Measurements from ENCODE around the gene RAB11FIP4. TPM values are rescaled to one million over a fixed set of nuclear protein-coding genes. Genes with fewer than 3 reads are reported as not detected.

The RAB11FIP4 gene
- total and polyA plus RNA-seq, 10 of the 15 experiments (the other 5 are each of a cell fraction or from before 2014, with no cell fraction given): 1.4 to 27.0 (median 17.6) TPM

GRCh38 chr17:31549525-31550388 lies 158.3 kb downstream of the RAB11FIP4 start (continued):
- no peak for TF ChIP-seq ZNF592 (IDR thresholded peaks at IDR 0.05)
- TF ChIP-seq KAT2A (conservative IDR thresholded peaks at IDR 0.05; ENCODE audit: control insufficient read depth, low read depth, low read length): no peak
- no peak for TF ChIP-seq SMAD1 (IDR thresholded peaks at IDR 0.05; ENCODE audit: low read depth, partially characterized antibody)
- TF ChIP-seq CTCF (IDR thresholded peaks at IDR 0.05 in 2 of 3, conservative IDR thresholded peaks at IDR 0.05 in 1 of 3; ENCODE audit: control insufficient read depth in 2 of 3, extremely low read depth in 1 of 3, insufficient read depth in 1 of 3, low read depth in 3 of 3, low read length in 3 of 3): no peak
- TF ChIP-seq CHD2 (IDR thresholded peaks at IDR 0.05; ENCODE audit: borderline replicate concordance, low read depth, low read length): no peak
- no peak for TF ChIP-seq POLR2AphosphoS2 (IDR thresholded peaks at IDR 0.05; ENCODE audit: low read depth, low read length)
- no peak for TF ChIP-seq HDAC6 (IDR thresholded peaks at IDR 0.05; ENCODE audit: unreplicated experiment)
- TF ChIP-seq PAX5 (IDR thresholded peaks at IDR 0.05; ENCODE audit: borderline replicate concordance, low read depth, low read length): peak; percentile 32; the same call in 1 of the 2 replicates
- TF ChIP-seq NKRF (conservative IDR thresholded peaks at IDR 0.05): peak; percentile 40
- no peak for TF ChIP-seq MYB (IDR thresholded peaks at IDR 0.05; ENCODE audit: borderline replicate concordance, low read depth, low read length)
- no peak for TF ChIP-seq ATF7 (IDR thresholded peaks at IDR 0.05; ENCODE audit: low read depth)
- TF ChIP-seq KDM1A (IDR thresholded peaks at IDR 0.05; ENCODE audit: borderline replicate concordance): no peak
- no peak; the same call in 1 of the 2 replicates for TF ChIP-seq SPI1 (IDR thresholded peaks at IDR 0.05; ENCODE audit: borderline replicate concordance, insufficient read depth, low read depth, low read length)
- TF ChIP-seq JUND (IDR thresholded peaks at IDR 0.05; ENCODE audit: low read depth, low read length): no peak
- TF ChIP-seq MLLT1 (IDR thresholded peaks at IDR 0.05): 0 out of 2 replicates have a peak, but pooled peaks have one; percentile 45
